GM18508 (cell line): ENCODE results near the gene IQSEC1.

Experiments
- ATAC-seq: cut with Tn5 transposase; IDR thresholded peaks from one replicate; pipeline ENCODE4 v1.9.1; 2021; ENCODE audit warnings: moderate number of reproducible peaks; ENCODE audit not compliant: insufficient read depth, unreplicated experiment

Gene IQSEC1

GRCh38 chr3:13053420-13053819 is 19.8 kb downstream of the IQSEC1 start:
- ATAC-seq, result no peak

- ATAC-seq, result no peak
These were observed 20.9 kb downstream of the IQSEC1 start for GRCh38 chr3:13052191-13052820.

GRCh38 chr3:13051581-13051980 is 21.6 kb downstream of the IQSEC1 start:
- ATAC-seq, result no peak

- no peak for ATAC-seq
These were observed 22.2 kb downstream of the IQSEC1 start for GRCh38 chr3:13051066-13051465.

- no peak for ATAC-seq
These were observed 22.8 kb downstream of the IQSEC1 start for GRCh38 chr3:13050446-13050845.

GRCh38 chr3:13049400-13049799 is 23.8 kb downstream of the IQSEC1 start:
- ATAC-seq, result no peak

- ATAC-seq, result no peak
These were observed 25.7 kb downstream of the IQSEC1 start for GRCh38 chr3:13047296-13048165.

GRCh38 chr3:13046569-13047274 is 26.5 kb downstream of the IQSEC1 start:
- ATAC-seq, result no peak

GRCh38 chr3:13045904-13046568 is 27.2 kb downstream of the IQSEC1 start:
- peak; percentile 80 for ATAC-seq

- ATAC-seq, result no peak
These were observed 27.9 kb downstream of the IQSEC1 start for GRCh38 chr3:13045241-13045903.

- ATAC-seq, result no peak
These were observed 28.6 kb downstream of the IQSEC1 start for GRCh38 chr3:13044496-13045240.

- no peak for ATAC-seq
These were observed 29.6 kb downstream of the IQSEC1 start for GRCh38 chr3:13043656-13044055.

- ATAC-seq, result no peak
These were observed 30.4 kb downstream of the IQSEC1 start for GRCh38 chr3:13042715-13043271.

GRCh38 chr3:13042127-13042701 is 31.0 kb downstream of the IQSEC1 start:
- ATAC-seq, result no peak

GRCh38 chr3:13041113-13041776 is 32.0 kb downstream of the IQSEC1 start:
- ATAC-seq, result no peak

- peak; percentile 80 for ATAC-seq
These were observed 32.7 kb downstream of the IQSEC1 start for GRCh38 chr3:13040361-13041074.

GRCh38 chr3:13039213-13039896 is 33.9 kb downstream of the IQSEC1 start:
- no peak for ATAC-seq
